Endothelial cell of umbilical vein (primary cell): ENCODE data around the gene LHFPL2. TPM values are rescaled to one million over a fixed set of nuclear protein-coding genes. Genes with fewer than 3 reads are reported as not detected.

Source experiments
- BruUV-seq: library from RNA; stranded (reverse); fragments of 400-500 nt; replicated peaks from 2 replicates; lab custom pipeline; 2021; lab: Mats Ljungman, UMichigan
- CTCF ChIA-PET: fragments of 300-600, 350-600 bp; sonication (Branson Sonifier 250); formaldehyde crosslinking; loops from one replicate; lab custom pipeline; 2021; ENCODE audit warnings: antibody characterized with exemption, inconsistent platforms; lab: Charles Lee
- POLR2A ChIA-PET: fragments of 300-600, 350-600 bp; sonication (Branson Sonifier 250); formaldehyde crosslinking; loops from one replicate; lab custom pipeline; 2021; ENCODE audit warnings: antibody characterized with exemption, inconsistent platforms; lab: Charles Lee
- DNase-seq: peaks from one replicate; pipeline ENCODE4 v3.0.0-alpha.2; 2011; ENCODE audit warnings: low read depth, low spot score
- FAIRE-seq: peaks from 2 replicates; lab custom pipeline; 2011; peaks lifted over from hg19 to GRCh38; lab: Jason Lieb, UNC
- H2AFZ ChIP-seq: 2 replicates; pipeline ENCODE4 v1.6.0; 2012; ENCODE audit warnings: low read depth, low read length, control low read depth, inconsistent platforms
- H3K27ac ChIP-seq: 2 replicates; pipeline ENCODE4 v1.5.1; 2011; ENCODE audit warnings: low read depth, mild to moderate bottlenecking, control low read depth, low read length, moderate library complexity; ENCODE audit not compliant: insufficient read depth
- H3K27me3 ChIP-seq, 2 experiments: 2 replicates each; pipeline versions ENCODE4 v1.6.0 to v1.6.1; 2011; ENCODE audit warnings: low read length in 2 of 2, mixed read lengths in 1 of 2; ENCODE audit not compliant: control insufficient read depth in 2 of 2, insufficient read depth in 2 of 2
- H3K36me3 ChIP-seq, 2 experiments: 2 replicates in 1 of 2; 3 replicates in 1 of 2; pipeline ENCODE4 v1.5.1; 2011; ENCODE audit warnings: low read length in 2 of 2, mild to moderate bottlenecking in 1 of 2, moderate library complexity in 1 of 2; ENCODE audit not compliant: control insufficient read depth in 2 of 2, insufficient read depth in 2 of 2; ENCODE audit errors: extremely low read depth in 1 of 2
- H3K4me1 ChIP-seq: 3 replicates; pipeline ENCODE4 v1.5.1; 2011; ENCODE audit warnings: mild to moderate bottlenecking, low read length; ENCODE audit not compliant: control insufficient read depth, insufficient read depth; ENCODE audit errors: extremely low read depth
- H3K4me2 ChIP-seq: 2 replicates; pipeline ENCODE4 v1.6.1; 2011; ENCODE audit warnings: low read length, control low read depth, mixed read lengths; ENCODE audit not compliant: insufficient read depth
- H3K4me3 ChIP-seq, 3 experiments: fragments of 200-600 bp in 1 of 3; sonication (generic), shearing (Covaris generic) in 1 of 3; replicated peaks in 1 of 3; 2 replicates each; pipeline ENCODE4 v1.5.1; 2011 to 2016; ENCODE audit warnings: control low read depth in 3 of 3, low read length in 3 of 3, mild to moderate bottlenecking in 2 of 3, inconsistent platforms in 1 of 3, low read depth in 1 of 3, moderate library complexity in 1 of 3; ENCODE audit not compliant: insufficient read depth in 1 of 3
- H3K79me2 ChIP-seq: 2 replicates; pipeline ENCODE4 v1.6.0; 2012; ENCODE audit warnings: low read length, inconsistent platforms; ENCODE audit not compliant: control insufficient read depth, insufficient read depth
- H3K9ac ChIP-seq: replicated peaks from 2 replicates; pipeline ENCODE3; 2011; ENCODE audit warnings: low read length, control low read depth; ENCODE audit not compliant: insufficient read depth; ENCODE audit errors: extremely low read depth
- H3K9me1 ChIP-seq: replicated peaks from 3 replicates; pipeline ENCODE4 v1.6.0; 2011; ENCODE audit warnings: mild to moderate bottlenecking, low read length; ENCODE audit not compliant: control insufficient read depth, insufficient read depth; ENCODE audit errors: extremely low read depth
- H3K9me3 ChIP-seq: replicated peaks from 2 replicates; pipeline ENCODE4 v1.5.1; 2012; ENCODE audit warnings: low read length, inconsistent platforms; ENCODE audit not compliant: control insufficient read depth, insufficient read depth
- H4K20me1 ChIP-seq: replicated peaks from 2 replicates; pipeline ENCODE3; 2011; ENCODE audit warnings: mild to moderate bottlenecking, low read length; ENCODE audit not compliant: control insufficient read depth, insufficient read depth; ENCODE audit errors: extremely low read depth
- GATA2 ChIP-seq: IDR thresholded peaks from 2 replicates; pipeline ENCODE4 v1.7.0; 2011; ENCODE audit warnings: low read depth, mild to moderate bottlenecking, moderate library complexity, mixed read lengths, low read length; ENCODE audit not compliant: insufficient read length, insufficient read depth
- MAX ChIP-seq: IDR thresholded peaks from 2 replicates; pipeline ENCODE4 v1.6.1; 2011; ENCODE audit not compliant: insufficient read depth, insufficient read length
- MYC ChIP-seq: IDR thresholded peaks from one replicate; pipeline ENCODE4 v1.6.1; 2011; ENCODE audit warnings: mild to moderate bottlenecking, low read depth, low read length
- dilution Hi-C: fragments of 300-500 bp; cut with MboI; formaldehyde crosslinking; loops from one replicate; pipeline ENCODE4 v1.15.0; 2019; ENCODE audit warnings: low sequenced_read_pairs; ENCODE audit not compliant: extremely low pct_ligation_motif_present
- intact Hi-C: fragments of 100-400 bp; cut with micrococcal nuclease; formaldehyde crosslinking; loops from one replicate; pipeline ENCODE4 v1.10.0; 2022
- polyA plus RNA-seq, 4 experiments: library from polyadenylated mRNA; depleted of rRNA in 3 of 4; stranded (reverse) in 3 of 4; unstranded in 1 of 4; fragments of >200 nt; gene quantifications; 2 replicates each; pipeline versions ENCODE4 v1.2.1 to v1.2.3, GENCODE V29; 2011 to 2012; ENCODE audit warnings: missing spikeins in 1 of 4
- total RNA-seq: library from RNA; stranded (reverse); gene quantifications from 2 replicates; pipeline ENCODE4 v1.2.3, GENCODE V29; 2021

The LHFPL2 gene
- total and polyA plus RNA-seq, 2 donors (not counting 3 experiments of a cell fraction or from before 2014, with no cell fraction given): 9.6 to 36.3 TPM

- CTCF ChIA-PET: interaction anchor here (0.9 to 1.9 kb wide), 6 partner anchors 10 to 72 kb away, joined by 3 to 6 read pairs (median 4); no protein-coding TSS in a partner anchor
- POLR2A ChIA-PET: interaction anchor here (1.2 kb wide), 1 partner anchor 41 kb away, joined by 6 read pairs; no protein-coding TSS in a partner anchor
- H3K9ac ChIP-seq: peak overlapping the region; percentile 58
- BruUV-seq: no TSS peak
- H3K27me3 ChIP-seq: no peaks in the 10 kb centered on the region
- H3K27ac ChIP-seq: peak overlapping the region; percentile 71
- H3K36me3 ChIP-seq: peaks cover 0 to 5% of the 10 kb centered on the region in 2 experiments
- DNase-seq (peak; percentile 91), FAIRE-seq (peak; percentile 88)
- H3K9me1 ChIP-seq: no peaks in the 10 kb centered on the region
- no peaks in the 10 kb centered on the region for H4K20me1 ChIP-seq
- H3K4me3 ChIP-seq: peak overlapping the region in 1 of 3 experiments; percentile 15
- TF ChIP-seq MAX (peak; percentile 81), GATA2 (no peak)
- no peaks in the 10 kb centered on the region for H3K9me3 ChIP-seq
- intact Hi-C loops (loop anchor here (1.0 kb wide), 3 partner anchors 27 to 70 kb away; no protein-coding TSS in a partner anchor), dilution Hi-C loops (no loop called here)
- peak overlapping the region; percentile 26 for H2AFZ ChIP-seq
- peaks cover 19% of the 10 kb centered on the region for H3K79me2 ChIP-seq
- peak overlapping the region; percentile 86 for H3K4me2 ChIP-seq
- peaks cover 39% of the 10 kb centered on the region for H3K4me1 ChIP-seq
Measured at GRCh38 chr5:78568212-78568611, 80.4 kb downstream of the LHFPL2 start.

GRCh38 chr5:78567617-78568016 is 81.0 kb downstream of the LHFPL2 start:
- peak overlapping the region; percentile 71 for H3K27ac ChIP-seq
- peaks cover 0 to 5% of the 10 kb centered on the region in 2 experiments for H3K36me3 ChIP-seq
- no peak overlapping the region for H3K4me3 ChIP-seq
- no TSS peak for BruUV-seq
- no peaks in the 10 kb centered on the region for H3K9me3 ChIP-seq
- no peaks in the 10 kb centered on the region for H4K20me1 ChIP-seq
- POLR2A ChIA-PET: no interaction called here
- peaks cover 19% of the 10 kb centered on the region for H3K79me2 ChIP-seq
- TF ChIP-seq GATA2 (no peak), MYC (no peak)
- no peak overlapping the region for H2AFZ ChIP-seq
- FAIRE-seq (peak; percentile 56), DNase-seq (no peak)
- H3K4me2 ChIP-seq: peak overlapping the region; percentile 86
- H3K27me3 ChIP-seq: no peaks in the 10 kb centered on the region
- intact Hi-C loops (loop anchor here (1.0 kb wide), 4 partner anchors 24 to 71 kb away; no protein-coding TSS in a partner anchor), dilution Hi-C loops (no loop called here)
- H3K9ac ChIP-seq: peak overlapping the region; percentile 50
- peaks cover 39% of the 10 kb centered on the region for H3K4me1 ChIP-seq
- CTCF ChIA-PET: interaction anchor here (0.8 to 1.7 kb wide), 11 partner anchors 10 to 80 kb away, joined by 3 to 8 read pairs (median 4); no protein-coding TSS in a partner anchor
- no peaks in the 10 kb centered on the region for H3K9me1 ChIP-seq
